Hepatocyte (in vitro differentiated cells): ENCODE data around the gene INS.

Source experiments
- EZH2 ChIP-seq: fragments of 200-600 bp; sonication (generic); IDR thresholded peaks from 2 replicates; pipeline ENCODE4 v1.6.1; 2016; ENCODE audit warnings: antibody characterized with exemption, mild to moderate bottlenecking, borderline replicate concordance
- TF ChIP-seq, protein P1 (sequence below): fragments of 200-600 bp; sonication (generic); IDR thresholded peaks from 2 replicates; pipeline ENCODE4 v1.5.1; 2016; ENCODE audit warnings: antibody characterized with exemption, mild to moderate bottlenecking; ENCODE audit not compliant: poor library complexity

GRCh38 chr11:2142300-2142759 lies 18.7 kb downstream of the INS start:
- TF ChIP-seq, protein P1, sequence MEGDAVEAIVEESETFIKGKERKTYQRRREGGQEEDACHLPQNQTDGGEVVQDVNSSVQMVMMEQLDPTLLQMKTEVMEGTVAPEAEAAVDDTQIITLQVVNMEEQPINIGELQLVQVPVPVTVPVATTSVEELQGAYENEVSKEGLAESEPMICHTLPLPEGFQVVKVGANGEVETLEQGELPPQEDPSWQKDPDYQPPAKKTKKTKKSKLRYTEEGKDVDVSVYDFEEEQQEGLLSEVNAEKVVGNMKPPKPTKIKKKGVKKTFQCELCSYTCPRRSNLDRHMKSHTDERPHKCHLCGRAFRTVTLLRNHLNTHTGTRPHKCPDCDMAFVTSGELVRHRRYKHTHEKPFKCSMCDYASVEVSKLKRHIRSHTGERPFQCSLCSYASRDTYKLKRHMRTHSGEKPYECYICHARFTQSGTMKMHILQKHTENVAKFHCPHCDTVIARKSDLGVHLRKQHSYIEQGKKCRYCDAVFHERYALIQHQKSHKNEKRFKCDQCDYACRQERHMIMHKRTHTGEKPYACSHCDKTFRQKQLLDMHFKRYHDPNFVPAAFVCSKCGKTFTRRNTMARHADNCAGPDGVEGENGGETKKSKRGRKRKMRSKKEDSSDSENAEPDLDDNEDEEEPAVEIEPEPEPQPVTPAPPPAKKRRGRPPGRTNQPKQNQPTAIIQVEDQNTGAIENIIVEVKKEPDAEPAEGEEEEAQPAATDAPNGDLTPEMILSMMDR, result no peak
- TF ChIP-seq EZH2, result peak; percentile 25
